LNCaP clone FGC (cell line): ENCODE data around the gene VWDE.
A peak's percentile ranks its signal among the peaks of the same experiment; 100 is the strongest.

Source experiments
- DNase-seq: peaks from one replicate; pipeline ENCODE4 v3.0.0-alpha.2; 2011; ENCODE audit warnings: low read depth
- H3K4me3 ChIP-seq: 2 replicates; pipeline ENCODE4 v1.5.1; 2011; ENCODE audit warnings: mild to moderate bottlenecking, low read depth, low read length, control low read depth
- CTCF ChIP-seq: IDR thresholded peaks from 2 replicates; pipeline ENCODE4 v1.5.1; 2012; ENCODE audit warnings: mild to moderate bottlenecking; ENCODE audit not compliant: control insufficient read depth, insufficient read depth; ENCODE audit errors: extremely low read depth

The VWDE gene

DNA sequence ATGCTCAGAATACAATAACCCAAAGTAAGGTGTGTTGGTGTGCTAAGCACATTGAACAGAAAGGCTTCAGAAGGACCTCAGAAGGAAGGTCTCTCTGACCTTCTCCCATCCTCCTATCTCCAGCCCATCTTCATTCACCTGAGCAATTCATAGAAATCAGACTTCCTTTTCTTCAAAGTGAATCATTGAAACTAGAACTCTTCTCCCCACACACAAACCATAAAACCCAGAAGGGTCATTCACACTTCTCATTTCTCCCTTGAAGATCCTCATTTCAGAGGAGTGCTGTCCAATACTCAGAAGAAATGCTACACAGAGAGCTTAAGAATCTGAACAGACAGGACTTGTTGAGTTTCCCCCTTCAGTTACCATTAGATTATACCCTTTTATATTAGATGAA is 89.5 kb downstream of the VWDE start:
- no peak overlapping the region for H3K4me3 ChIP-seq
- no peak for DNase-seq

DNA sequence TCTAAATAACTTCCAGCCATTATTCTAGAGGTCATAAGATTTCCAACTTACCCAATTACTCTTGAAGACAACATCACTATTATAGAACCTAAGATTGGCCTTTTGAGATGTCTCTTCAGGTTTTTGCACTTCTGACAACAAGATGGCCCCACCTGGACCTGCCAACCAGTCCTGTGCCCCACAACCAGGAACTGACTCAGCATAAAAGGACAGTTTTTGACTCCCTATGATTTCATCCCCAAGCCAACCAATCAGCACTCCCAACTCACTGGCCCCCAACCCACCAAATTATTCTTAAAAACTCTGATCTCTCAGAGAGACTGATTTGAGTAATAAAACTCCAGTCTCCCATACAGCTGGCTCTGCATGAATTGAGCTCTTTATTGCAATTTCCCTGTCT is 98.2 kb downstream of the VWDE start:
- TF ChIP-seq CTCF, result no peak
- H3K4me3 ChIP-seq, result no peak overlapping the region
- no peak for DNase-seq

More for the DNA sequence above, 89.5 kb downstream of the VWDE start:
- no peak for TF ChIP-seq CTCF

GRCh38 chr7:12303495-12303894 is 100.2 kb downstream of the VWDE start:
- TF ChIP-seq CTCF, result no peak
- no peak for DNase-seq
- H3K4me3 ChIP-seq, result no peak overlapping the region

DNA sequence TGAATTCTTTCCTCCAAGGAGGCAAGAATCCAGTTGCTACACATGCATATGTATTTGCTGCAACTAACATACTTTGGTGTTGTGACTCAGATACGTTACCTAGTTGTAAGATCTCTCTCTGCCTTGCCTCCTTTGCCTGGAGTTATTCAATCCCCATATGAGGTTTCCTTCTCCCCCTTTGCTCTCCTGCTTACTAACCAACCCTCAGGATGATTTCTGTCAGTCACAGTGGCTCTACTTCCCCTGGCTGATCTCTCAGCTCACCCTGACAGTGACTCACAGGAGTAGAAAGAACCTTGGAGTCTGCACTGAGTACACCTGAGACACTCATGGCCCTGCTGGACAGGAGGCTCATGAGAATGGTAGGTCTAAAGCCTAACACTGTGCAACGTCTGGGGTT is 100.6 kb downstream of the VWDE start:
- no peak for DNase-seq

DNA sequence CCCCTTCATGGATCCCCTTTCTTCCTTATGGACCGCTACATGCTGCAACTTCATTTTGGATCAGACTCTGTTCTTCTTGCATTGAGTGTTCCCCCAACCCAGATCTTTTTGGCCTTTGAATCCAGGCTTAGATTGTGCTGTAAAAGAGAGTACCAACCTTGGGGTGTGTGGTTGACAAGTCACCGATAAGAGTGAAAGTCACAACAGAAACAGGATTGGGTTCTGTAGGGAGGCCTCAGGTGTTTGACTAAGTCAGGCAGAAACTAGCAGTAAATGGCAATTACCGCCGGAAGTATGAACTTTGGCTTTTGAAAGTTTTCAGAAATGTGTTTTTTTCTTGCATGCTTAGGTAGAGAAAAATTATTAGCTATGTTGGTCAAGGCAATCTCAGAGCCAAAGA is 103.2 kb downstream of the VWDE start:
- no peak for TF ChIP-seq CTCF
- DNase-seq, result no peak
- H3K4me3 ChIP-seq, result no peak overlapping the region

More for the DNA sequence above, 100.6 kb downstream of the VWDE start:
- TF ChIP-seq CTCF, result no peak
- H3K4me3 ChIP-seq, result no peak overlapping the region

- DNase-seq, result no peak
- H3K4me3 ChIP-seq, result no peak overlapping the region
- TF ChIP-seq CTCF, result no peak
Observed at GRCh38 chr7:12299367-12299766, 104.3 kb downstream of the VWDE start.

GRCh38 chr7:12297283-12298108 is 106.2 kb downstream of the VWDE start:
- no peak for TF ChIP-seq CTCF
- no peak overlapping the region for H3K4me3 ChIP-seq
- peak; percentile 55 for DNase-seq
